ENCODE data around the gene ZBTB34. TPM values are rescaled to one million over a fixed set of nuclear protein-coding genes. Genes with fewer than 3 reads are reported as not detected.

ZBTB34 gene
- total and polyA plus RNA-seq, 9 of the 15 experiments (the other 6 are each of a cell fraction or from before 2014, with no cell fraction given), result 2.7 to 15.6 (median 9.8) TPM

- ChIA-PET CTCF (ENCODE audit: low intra/inter-chr PET ratio) (no interaction called here), POLR2A (interaction anchor here (0.6 to 2.2 kb wide), 5 partner anchors 9 to 1567 kb away, joined by 3 to 8 read pairs (median 3); no protein-coding TSS in a partner anchor)
- Histone ChIP-seq H3K9me1 (ENCODE audit: control insufficient read depth, insufficient read depth, low read length) (peaks cover 8% of the 10 kb centered on the region), H3K9me3 (replicated peaks; ENCODE audit: control insufficient read depth, insufficient read depth, low read depth, low read length) (no peaks in the 10 kb centered on the region), H4K20me1 (replicated peaks; ENCODE audit: control insufficient read depth, insufficient read depth, low read length) (no peaks in the 10 kb centered on the region), H3K4me2 (ENCODE audit: insufficient read depth, low read length) (peak overlapping the region; percentile 30; the same call in 1 of the 2 replicates), H3K36me3 (ENCODE audit: control insufficient read depth, insufficient read depth, low read length) (peaks cover 8% of the 10 kb centered on the region; the same call in 1 of the 3 replicates), H3K27ac (ENCODE audit: extremely low read depth, low read depth, low read length) (peak overlapping the region; percentile 44; the same call in 2 of the 3 replicates), H2AFZ (ENCODE audit: low read depth, low read length) (peak overlapping the region; percentile 69), H3K4me3 (no peak overlapping the region), H3K79me2 (ENCODE audit: control insufficient read depth, insufficient read depth, low read length) (no peaks in the 10 kb centered on the region), H3K27me3 (ENCODE audit: control insufficient read depth in 2 of 2, insufficient read depth in 2 of 2, low read length in 2 of 2) (peaks cover 0 to 9% of the 10 kb centered on the region in 2 experiments; a peak in 3 of 5 replicates), H3K9ac (ENCODE audit: insufficient read depth in 1 of 2, low read depth in 2 of 2, low read length in 2 of 2) (peak overlapping the region; percentile 15 to 81; a peak in 1 of 4 replicates), H3K4me1 (replicated peaks in 1 of 2; ENCODE audit: control insufficient read depth in 2 of 2, insufficient read depth in 2 of 2, low read length in 2 of 2) (peaks cover 8 to 17% of the 10 kb centered on the region in 2 experiments)
- DNase-seq (ENCODE audit: extremely low read depth in 1 of 4, low spot score in 3 of 4) (peak; percentile 28 to 74 (median 40)), ATAC-seq (peak; percentile 81), FAIRE-seq (no peak)
- in situ Hi-C loops (cut with MboI), result no loop called here
- 29% methylated on average over 12 of the region's 13 CpGs for WGBS (ENCODE audit: insufficient coverage, low coverage, missing lambda C conversion rate)
- BruUV-seq (replicated peaks), result no TSS peak
- intact Hi-C loops (cut with micrococcal nuclease), result loop anchor here (5.0 kb wide), 1 partner anchor 35 kb away; the partner anchor contains the start of gene ZBTB43
- TF ChIP-seq ZNF324 (CRISPR knock-in tag; IDR thresholded peaks at IDR 0.05), result no peak
- TF ChIP-seq CBFA2T3 (IDR thresholded peaks at IDR 0.05), result peak; percentile 73
- no peak for TF ChIP-seq ZNF583 (CRISPR knock-in tag; IDR thresholded peaks at IDR 0.05)
- TF ChIP-seq RCOR1 (IDR thresholded peaks at IDR 0.05; ENCODE audit: borderline replicate concordance in 1 of 2, low read depth in 2 of 2, low read length in 2 of 2), result peak in 1 of 2 experiments; percentile 12; a peak in 1 of 4 replicates
- peak; percentile 41; the same call in 1 of the 2 replicates for TF ChIP-seq ZNF449 (CRISPR knock-in tag; IDR thresholded peaks at IDR 0.05)
- TF ChIP-seq SMAD3 (CRISPR knock-in tag; conservative IDR thresholded peaks at IDR 0.05), result 0 out of 2 replicates have a peak, but pooled peaks have one; percentile 33
- peak; percentile 49 for TF ChIP-seq ZFX (CRISPR knock-in tag; IDR thresholded peaks at IDR 0.05)
- peak; percentile 58 for TF ChIP-seq L3MBTL2 (IDR thresholded peaks at IDR 0.05)
- peak; percentile 46 for TF ChIP-seq USF2 (CRISPR knock-in tag; IDR thresholded peaks at IDR 0.05)
- no peak; the same call in 1 of the 2 replicates for TF ChIP-seq ZNF395 (CRISPR knock-in tag; IDR thresholded peaks at IDR 0.05)
- peak; percentile 33; the same call in 1 of the 2 replicates for TF ChIP-seq PKNOX1 (IDR thresholded peaks at IDR 0.05)
- TF ChIP-seq ATF1 (CRISPR knock-in tag; IDR thresholded peaks at IDR 0.05), result no peak
- 0 out of 2 replicates have a peak, but pooled peaks have one; percentile 13 for TF ChIP-seq ATF1 (tag; IDR thresholded peaks at IDR 0.05)
- no peak for TF ChIP-seq ZEB2 (IDR thresholded peaks at IDR 0.05)
Measured at GRCh38 chr9:126842220-126842842, 18.1 kb upstream of the ZBTB34 start.

Data from K562 (cell line).